DMS79 treated with DMSO at 0.1 percent for 48 hours (cell line): ENCODE measurements around the gene RPL10.

Source experiments
- DNase-seq: peaks from one replicate; lab custom pipeline; 2025; lab: John Stamatoyannopoulos, UW

Gene RPL10

DNA sequence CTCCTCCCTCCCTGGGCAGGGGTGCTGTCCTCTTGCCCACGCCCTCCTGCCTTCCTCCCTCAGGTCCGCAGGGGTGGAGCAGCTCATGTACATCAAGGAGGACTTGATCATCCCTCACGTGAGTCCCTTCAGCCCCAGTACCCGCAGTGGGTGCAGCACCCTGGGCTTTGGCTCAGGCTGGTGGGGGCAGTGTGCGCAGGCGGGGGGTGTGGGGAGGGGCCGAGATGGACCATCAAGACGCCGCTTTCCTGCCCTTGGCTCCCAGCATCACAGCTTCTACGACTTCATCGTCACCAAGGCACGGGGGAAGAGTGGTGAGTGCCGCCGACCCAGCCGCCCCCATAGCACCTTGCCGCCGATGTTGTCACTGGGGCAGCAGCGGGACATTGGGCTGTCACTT is 51.4 kb downstream of the RPL10 start:
- no peak for DNase-seq

DNA sequence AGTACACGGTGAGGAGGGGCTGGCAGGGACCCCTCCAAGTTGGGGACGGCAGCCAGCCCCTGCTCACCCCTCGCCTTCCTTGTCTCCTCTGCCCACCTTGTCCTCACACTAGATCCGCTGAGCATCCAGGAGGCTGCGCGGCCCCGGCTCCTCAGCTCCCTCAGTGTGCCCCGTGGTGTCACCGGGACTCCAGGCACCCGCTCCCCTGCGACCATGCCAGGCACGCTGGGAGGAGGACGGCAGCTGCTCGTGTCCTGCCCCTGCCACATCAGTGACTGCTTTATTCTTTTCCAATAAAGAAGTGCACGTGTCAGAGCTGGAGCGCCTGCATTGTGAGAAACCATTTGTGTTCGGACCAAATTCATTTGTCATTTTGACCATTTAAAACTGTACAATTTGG is 52.1 kb downstream of the RPL10 start:
- DNase-seq = no peak
